ENCODE results near the gene C1RL. TPM values are rescaled to one million over a fixed set of nuclear protein-coding genes. Genes with fewer than 3 reads are reported as not detected.

The C1RL gene
- total RNA-seq, 1 donor from 2014 or later, result 196 TPM

DNA sequence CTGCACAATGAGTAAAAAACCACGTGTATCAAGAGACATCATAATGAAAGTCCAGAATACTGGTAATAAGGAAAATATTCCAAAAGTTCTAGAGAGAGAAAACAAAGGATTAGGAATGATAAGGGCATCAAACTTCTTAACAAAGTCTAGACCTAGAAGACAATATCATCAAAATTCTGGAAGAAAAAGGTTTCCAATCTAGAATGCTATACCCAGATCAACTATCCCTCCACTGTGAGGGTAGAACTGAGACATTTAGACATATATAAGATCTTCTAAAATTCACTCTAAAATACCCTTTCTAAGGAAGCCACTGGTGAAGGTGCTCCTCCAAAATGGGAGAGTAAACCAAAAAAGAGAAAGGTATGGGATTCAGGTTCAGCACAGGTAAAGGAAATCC is 2.9 kb downstream of the C1RL start:
- DNase-seq (ENCODE audit: low spot score in 2 of 2), result no peak
- intact Hi-C loops (cut with DNase I), result loop anchor here (5.0 kb wide), 1 partner anchor 234 kb away; the partner anchor contains the start of gene SPSB2
- H3K4me3 ChIP-seq, result no peak overlapping the region
- H3K4me1 ChIP-seq, result peaks cover 3 to 13% of the 10 kb centered on the region in 2 donors
- no peak overlapping the region for H3K27ac ChIP-seq
- H3K9me3 ChIP-seq, result no peaks in the 10 kb centered on the region
- no peaks in the 10 kb centered on the region for H3K27me3 ChIP-seq
- peaks cover 6 to 13% of the 10 kb centered on the region in 2 donors for H3K36me3 ChIP-seq
- TF ChIP-seq, protein P1, sequence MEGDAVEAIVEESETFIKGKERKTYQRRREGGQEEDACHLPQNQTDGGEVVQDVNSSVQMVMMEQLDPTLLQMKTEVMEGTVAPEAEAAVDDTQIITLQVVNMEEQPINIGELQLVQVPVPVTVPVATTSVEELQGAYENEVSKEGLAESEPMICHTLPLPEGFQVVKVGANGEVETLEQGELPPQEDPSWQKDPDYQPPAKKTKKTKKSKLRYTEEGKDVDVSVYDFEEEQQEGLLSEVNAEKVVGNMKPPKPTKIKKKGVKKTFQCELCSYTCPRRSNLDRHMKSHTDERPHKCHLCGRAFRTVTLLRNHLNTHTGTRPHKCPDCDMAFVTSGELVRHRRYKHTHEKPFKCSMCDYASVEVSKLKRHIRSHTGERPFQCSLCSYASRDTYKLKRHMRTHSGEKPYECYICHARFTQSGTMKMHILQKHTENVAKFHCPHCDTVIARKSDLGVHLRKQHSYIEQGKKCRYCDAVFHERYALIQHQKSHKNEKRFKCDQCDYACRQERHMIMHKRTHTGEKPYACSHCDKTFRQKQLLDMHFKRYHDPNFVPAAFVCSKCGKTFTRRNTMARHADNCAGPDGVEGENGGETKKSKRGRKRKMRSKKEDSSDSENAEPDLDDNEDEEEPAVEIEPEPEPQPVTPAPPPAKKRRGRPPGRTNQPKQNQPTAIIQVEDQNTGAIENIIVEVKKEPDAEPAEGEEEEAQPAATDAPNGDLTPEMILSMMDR (IDR thresholded peaks at IDR 0.05), result no peak

DNA sequence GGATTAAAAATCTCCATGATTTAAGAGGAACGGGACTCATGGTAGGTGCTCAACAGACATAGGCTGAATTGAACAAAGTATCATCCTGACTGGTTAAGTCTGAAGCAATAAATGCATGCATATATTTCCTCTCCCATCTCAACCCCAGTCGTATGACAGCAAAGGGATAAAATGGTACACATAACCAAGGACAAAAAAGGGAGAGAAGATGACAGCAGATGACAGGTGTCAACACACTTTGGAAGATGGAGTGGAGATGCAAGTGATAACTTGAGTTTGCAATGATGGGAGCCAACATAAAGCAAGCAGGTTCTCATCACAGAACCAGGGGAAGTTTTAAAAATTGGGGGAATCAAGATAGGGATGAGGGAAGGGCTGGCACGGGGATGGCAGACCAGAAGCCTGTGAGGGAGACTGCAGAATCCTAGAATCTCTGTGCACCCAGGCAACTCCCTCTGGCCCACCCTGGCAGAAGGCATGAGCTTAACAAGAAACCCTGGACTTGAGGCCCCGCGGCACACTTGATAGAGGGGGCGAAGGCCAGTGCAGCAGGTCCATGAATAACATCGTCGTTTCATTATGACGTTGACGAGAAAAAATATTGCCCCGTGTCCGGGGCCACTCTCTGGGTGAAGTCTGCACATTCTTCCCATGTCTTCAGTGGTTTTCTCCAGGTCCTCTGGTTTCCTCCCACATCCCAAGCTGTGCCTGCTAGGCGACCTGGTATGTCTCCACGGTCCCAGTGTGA is 5.0 kb downstream of the C1RL start:
- no peak for DNase-seq (ENCODE audit: low spot score in 2 of 2)
- intact Hi-C loops (cut with DNase I), result no loop called here
- H3K4me3 ChIP-seq, result no peak overlapping the region
- no peaks in the 10 kb centered on the region for H3K9me3 ChIP-seq
- H3K4me1 ChIP-seq, result peaks cover 0 to 8% of the 10 kb centered on the region in 2 donors
- H3K36me3 ChIP-seq, result peaks cover 13 to 26% of the 10 kb centered on the region in 2 donors
- TF ChIP-seq, protein P1 (IDR thresholded peaks at IDR 0.05), result no peak
- H3K27me3 ChIP-seq, result no peaks in the 10 kb centered on the region
- no peak overlapping the region for H3K27ac ChIP-seq

DNA sequence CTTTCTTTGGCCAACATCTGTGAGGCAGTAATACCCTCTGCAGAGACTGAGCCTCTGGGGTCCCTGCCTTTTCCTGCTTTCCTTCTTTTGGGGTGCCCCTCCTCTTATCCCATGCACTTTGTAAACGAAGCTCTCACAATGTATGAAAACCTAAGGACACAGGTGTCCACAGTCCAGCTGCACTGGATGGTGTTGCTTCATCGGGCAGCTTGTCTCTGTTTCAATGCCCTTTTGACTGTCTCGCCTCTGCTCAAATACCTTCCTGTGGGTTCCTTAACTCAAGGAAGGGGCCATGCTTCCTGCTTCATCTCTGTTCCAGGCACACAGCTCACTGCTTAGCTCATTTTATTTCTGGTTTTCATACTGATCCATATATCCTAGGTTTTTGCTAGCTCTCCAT is 6.4 kb downstream of the C1RL start:
- no peaks in the 10 kb centered on the region for H3K27me3 ChIP-seq
- DNase-seq (ENCODE audit: low spot score in 2 of 2), result peak in 1 of 2 donors; percentile 28
- H3K4me1 ChIP-seq, result peaks cover 0 to 8% of the 10 kb centered on the region in 2 donors
- H3K36me3 ChIP-seq, result peaks cover 13 to 39% of the 10 kb centered on the region in 2 donors
- peak overlapping the region in 1 of 2 donors; percentile 12 for H3K27ac ChIP-seq
- TF ChIP-seq, protein P1 (IDR thresholded peaks at IDR 0.05), result no peak
- intact Hi-C loops (cut with DNase I), result no loop called here
- no peaks in the 10 kb centered on the region for H3K9me3 ChIP-seq
- no peak overlapping the region for H3K4me3 ChIP-seq

DNA sequence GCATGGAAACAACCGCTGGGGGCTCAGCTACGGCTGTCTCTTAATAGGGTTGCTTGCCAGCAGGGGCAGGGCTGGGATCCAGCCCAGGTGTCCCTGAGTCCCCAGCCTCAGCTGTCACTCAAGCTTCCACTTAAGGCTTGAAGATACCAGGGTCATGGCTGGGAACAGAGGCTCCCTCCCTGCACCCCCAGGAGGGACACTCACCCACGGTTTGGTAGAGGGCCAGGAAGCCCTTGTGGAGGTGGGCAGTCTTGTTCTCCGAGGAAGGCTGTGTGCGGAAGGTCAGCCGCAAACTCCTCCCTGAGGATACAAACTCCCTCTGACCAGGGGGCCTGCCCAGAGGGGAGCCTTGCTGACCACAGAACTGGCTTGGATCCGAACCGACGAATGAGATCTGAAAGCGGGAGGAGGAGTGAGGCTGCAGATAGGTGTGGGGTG is 7.3 kb downstream of the C1RL start:
- intact Hi-C loops (cut with DNase I), result no loop called here
- TF ChIP-seq, protein P1 (IDR thresholded peaks at IDR 0.05), result no peak
- Histone ChIP-seq H3K27me3 (no peaks in the 10 kb centered on the region), H3K27ac (peak overlapping the region in 1 of 2 donors; percentile 12), H3K4me1 (peaks cover 0 to 1% of the 10 kb centered on the region in 2 donors), H3K36me3 (peaks cover 13 to 41% of the 10 kb centered on the region in 2 donors), H3K9me3 (no peaks in the 10 kb centered on the region), H3K4me3 (no peak overlapping the region)
- peak in 1 of 2 donors; percentile 58 for DNase-seq (ENCODE audit: low spot score in 2 of 2)

DNA sequence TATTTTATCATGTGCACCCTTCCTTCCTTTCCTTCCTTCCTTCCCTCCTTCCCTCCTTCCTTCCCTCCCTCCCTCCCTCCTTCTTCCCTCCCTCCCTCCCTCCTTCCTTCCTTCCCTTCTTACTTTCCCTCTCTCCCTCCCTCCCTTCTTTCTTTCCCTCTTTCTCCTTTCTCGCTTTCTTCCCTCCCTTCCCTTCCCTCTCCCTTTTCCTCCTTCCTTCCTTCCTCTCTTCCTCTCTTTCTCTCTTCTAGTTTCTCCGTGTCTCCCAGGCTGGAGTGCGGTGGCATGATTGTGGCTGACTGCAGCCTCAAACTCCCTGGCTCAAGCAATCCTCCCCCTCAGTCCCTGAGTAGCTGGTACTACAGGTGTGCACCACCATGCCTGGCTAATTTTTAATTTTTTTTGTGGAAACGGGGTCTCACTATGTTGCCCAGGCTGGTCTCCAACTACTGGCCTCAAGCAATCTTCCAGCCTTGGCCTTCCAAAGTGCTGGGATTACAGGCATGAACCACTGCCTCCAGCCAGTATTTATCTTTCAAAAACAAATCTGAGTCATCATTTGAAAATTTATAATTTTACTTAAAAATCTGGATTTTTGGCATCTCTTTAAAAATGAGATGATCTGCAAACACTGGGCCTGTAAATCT is 7.8 kb downstream of the C1RL start:
- DNase-seq (ENCODE audit: low spot score in 2 of 2), result peak in 1 of 2 donors; percentile 54
- Histone ChIP-seq H3K36me3 (peaks cover 13 to 41% of the 10 kb centered on the region in 2 donors), H3K9me3 (no peaks in the 10 kb centered on the region), H3K4me1 (no peaks in the 10 kb centered on the region), H3K4me3 (no peak overlapping the region), H3K27ac (peak overlapping the region in 1 of 2 donors; percentile 11), H3K27me3 (no peaks in the 10 kb centered on the region)
- TF ChIP-seq, protein P1 (IDR thresholded peaks at IDR 0.05), result no peak
- intact Hi-C loops (cut with DNase I), result no loop called here
